HCT116 (cell line): Measurements from ENCODE around the gene CLEC16A. TPM values are rescaled to one million over a fixed set of nuclear protein-coding genes. Genes with fewer than 3 reads are reported as not detected.

Experiments used
- ATAC-seq: fragments of 200-7000 bp; cut with Tn5 transposase; 2 replicates; pipeline ENCODE4 v1.9.1; 2020; ENCODE audit warnings: mild to moderate bottlenecking, moderate library complexity
- BruUV-seq: library from RNA; stranded (reverse); fragments of 400-500 nt; replicated peaks from 2 replicates; lab custom pipeline; 2021; lab: Mats Ljungman, UMichigan
- CTCF ChIA-PET: fragments of 300-600 bp; sonication (Branson Sonifier 250); formaldehyde crosslinking; loops from one replicate; lab custom pipeline; 2021; ENCODE audit warnings: antibody characterized with exemption; lab: Charles Lee
- POLR2A ChIA-PET: fragments of 300-600, 350-600 bp; sonication (Branson Sonifier 250); formaldehyde crosslinking; loops from one replicate; lab custom pipeline; 2021; ENCODE audit warnings: antibody characterized with exemption; lab: Charles Lee
- RAD21 ChIA-PET, 2 experiments: fragments of 300-600 bp; sonication (Branson Sonifier 250); formaldehyde crosslinking; loops; one replicate each; lab custom pipeline; 2023; ENCODE audit warnings: low total read pairs in 2 of 2; ENCODE audit not compliant: uncharacterized antibody in 2 of 2, unreplicated experiment in 2 of 2, low non-redundant PET in 1 of 2; lab: Charles Lee
- DNase-seq: peaks from one replicate; pipeline ENCODE4 v3.0.0-alpha.2; 2010; ENCODE audit warnings: low read depth, low spot score
- H2AFZ ChIP-seq: fragments of 200-600 bp; shearing (Covaris generic), sonication (generic); 2 replicates; pipeline ENCODE4 v1.6.1; 2017; ENCODE audit warnings: low read depth, mixed run types, mixed read lengths, antibody characterized with exemption, low read length; ENCODE audit not compliant: poor library complexity, severe bottlenecking
- H3K27ac ChIP-seq: 2 replicates; pipeline ENCODE4 v1.5.1; 2012; ENCODE audit warnings: low read depth, low read length
- H3K27me3 ChIP-seq: fragments of 200-600 bp; sonication (generic); 2 replicates; pipeline ENCODE4 v1.6.1; 2016; ENCODE audit warnings: mixed run types, low read length, mixed read lengths; ENCODE audit not compliant: insufficient read depth
- H3K36me3 ChIP-seq, 2 experiments: fragments of 200-500 bp in 1 of 2; fragments of 200-600 bp in 1 of 2; sonication (Bioruptor generic) in 1 of 2; sonication (generic) in 1 of 2; 2 replicates each; pipeline versions ENCODE4 v1.5.1 to v1.6.1; 2014 to 2016; ENCODE audit warnings: low read length in 2 of 2, inconsistent platforms in 1 of 2, mixed read lengths in 1 of 2, mixed run types in 1 of 2; ENCODE audit not compliant: insufficient read depth in 2 of 2, control insufficient read depth in 1 of 2
- H3K4me1 ChIP-seq, 2 experiments: fragments of 200-600 bp in 1 of 2; sonication (generic) in 1 of 2; 2 replicates each; pipeline versions ENCODE4 v1.5.1 to v1.6.1; 2012 to 2017; ENCODE audit warnings: low read length in 2 of 2, inconsistent platforms in 1 of 2, mild to moderate bottlenecking in 1 of 2, mixed read lengths in 1 of 2, mixed run types in 1 of 2, moderate library complexity in 1 of 2; ENCODE audit not compliant: insufficient read depth in 2 of 2, control insufficient read depth in 1 of 2
- H3K4me2 ChIP-seq: fragments of 200-600 bp; sonication (generic); 2 replicates; pipeline ENCODE4 v1.6.1; 2017; ENCODE audit warnings: mixed run types, low read length, mixed read lengths
- H3K4me3 ChIP-seq, 2 experiments: fragments of 200-600 bp in 1 of 2; sonication (generic) in 1 of 2; replicated peaks in 1 of 2; 2 replicates each; pipeline ENCODE4 v1.5.1; 2011 to 2016; ENCODE audit warnings: low read length in 2 of 2, control low read depth in 1 of 2, low read depth in 1 of 2, mild to moderate bottlenecking in 1 of 2, mixed read lengths in 1 of 2, mixed run types in 1 of 2
- H3K79me2 ChIP-seq: fragments of 200-600 bp; sonication (generic); 2 replicates; pipeline ENCODE4 v1.6.1; 2017; ENCODE audit warnings: mild to moderate bottlenecking, mixed run types, low read length, moderate library complexity, mixed read lengths; ENCODE audit not compliant: insufficient read depth
- H3K9ac ChIP-seq: fragments of 200-600 bp; sonication (generic); 2 replicates; pipeline ENCODE4 v1.6.1; 2016; ENCODE audit warnings: low read length, mixed read lengths
- H3K9me2 ChIP-seq: fragments of 200-600 bp; sonication (generic), shearing (Covaris generic); 2 replicates; pipeline ENCODE4 v1.6.1; 2017; ENCODE audit warnings: mixed run types, mild to moderate bottlenecking, moderate library complexity; ENCODE audit not compliant: insufficient read depth
- H3K9me3 ChIP-seq, 2 experiments: fragments of 200-500 bp in 1 of 2; fragments of 200-600 bp in 1 of 2; sonication (Bioruptor generic) in 1 of 2; sonication (generic) in 1 of 2; 2 replicates each; pipeline ENCODE4 v1.6.1; 2014 to 2017; ENCODE audit warnings: low read length in 2 of 2, mixed read lengths in 2 of 2, inconsistent platforms in 1 of 2, low read depth in 1 of 2, mild to moderate bottlenecking in 1 of 2, mixed run types in 1 of 2, moderate library complexity in 1 of 2; ENCODE audit not compliant: control insufficient read depth in 1 of 2, insufficient read depth in 1 of 2
- H4K20me1 ChIP-seq: fragments of 200-600 bp; sonication (generic), shearing (Covaris generic); 2 replicates; pipeline ENCODE4 v1.6.1; 2017; ENCODE audit warnings: mixed run types, mild to moderate bottlenecking, moderate library complexity; ENCODE audit not compliant: insufficient read depth
- ATF3 ChIP-seq: IDR thresholded peaks from 2 replicates; pipeline ENCODE4 v1.6.1; 2012
- CBX3 ChIP-seq: IDR thresholded peaks from 2 replicates; pipeline ENCODE4 v1.6.1; 2012; ENCODE audit warnings: low read depth
- CEBPB ChIP-seq: IDR thresholded peaks from 2 replicates; pipeline ENCODE4 v1.6.1; 2012; ENCODE audit warnings: low read depth
- CTCF ChIP-seq, 3 experiments: fragments of 200-600 bp in 1 of 3; sonication (generic) in 1 of 3; IDR thresholded peaks in 2 of 3; conservative IDR thresholded peaks in 1 of 3; 2 replicates each; pipeline ENCODE4 v1.5.1; 2012 to 2017; ENCODE audit warnings: low read depth in 2 of 3, low read length in 2 of 3, antibody characterized with exemption in 1 of 3, borderline replicate concordance in 1 of 3, control low read depth in 1 of 3, mild to moderate bottlenecking in 1 of 3, mixed read lengths in 1 of 3, mixed run types in 1 of 3, moderate library complexity in 1 of 3; ENCODE audit not compliant: insufficient read depth in 1 of 3
- EGR1 ChIP-seq: IDR thresholded peaks from 2 replicates; pipeline ENCODE4 v1.6.1; 2012; ENCODE audit warnings: low read depth
- ELF1 ChIP-seq: IDR thresholded peaks from 2 replicates; pipeline ENCODE4 v1.6.1; 2012; ENCODE audit warnings: low read depth, borderline replicate concordance
- EZH2 ChIP-seq: fragments of 200-600 bp; sonication (generic); IDR thresholded peaks from 2 replicates; pipeline ENCODE4 v1.6.1; 2017; ENCODE audit warnings: antibody characterized with exemption, mixed run types
- EZH2phosphoT487 ChIP-seq: fragments of 200-600 bp; IDR thresholded peaks from 2 replicates; pipeline ENCODE4 v1.6.1; 2018; ENCODE audit warnings: antibody characterized with exemption, borderline replicate concordance
- FOSL1 ChIP-seq: IDR thresholded peaks from 2 replicates; pipeline ENCODE4 v1.6.1; 2012; ENCODE audit warnings: low read depth
- POLR2AphosphoS5 ChIP-seq: IDR thresholded peaks from 2 replicates; pipeline ENCODE4 v1.6.1; 2011; ENCODE audit warnings: mild to moderate bottlenecking, low read depth, low read length, moderate library complexity
- REST ChIP-seq: IDR thresholded peaks from 2 replicates; pipeline ENCODE4 v1.6.1; 2012; ENCODE audit warnings: low read depth
- SP1 ChIP-seq: IDR thresholded peaks from 2 replicates; pipeline ENCODE4 v1.6.1; 2012; ENCODE audit warnings: low read depth
- ZFX ChIP-seq: fragments of 450-650 bp; IDR thresholded peaks from 2 replicates; pipeline ENCODE4 v1.6.1; 2017
- intact Hi-C: fragments of 100-400 bp; cut with micrococcal nuclease; formaldehyde crosslinking; loops from 2 replicates; pipeline ENCODE4 v1.10.0; 2022
- total RNA-seq: library from RNA; stranded (reverse); gene quantifications from one replicate; pipeline ENCODE4 v1.2.1, GENCODE V29; 2021; ENCODE audit not compliant: unreplicated experiment

The CLEC16A gene
- total RNA-seq, 1 experiment from 2014 or later, result 18.0 TPM

- no peak overlapping the region for H2AFZ ChIP-seq
- no peaks in the 10 kb centered on the region for H3K27me3 ChIP-seq
- BruUV-seq, result no TSS peak
- no peak for ATAC-seq
- no peak overlapping the region for H3K4me2 ChIP-seq
- no peaks in the 10 kb centered on the region for H3K79me2 ChIP-seq
- H3K9me2 ChIP-seq, result no peaks in the 10 kb centered on the region
- no peak for TF ChIP-seq ATF3
- no peak for TF ChIP-seq EGR1
- no peak for TF ChIP-seq FOSL1
- no peak for TF ChIP-seq CBX3
- no peak for TF ChIP-seq SP1
- TF ChIP-seq EZH2, result no peak
- no peak for TF ChIP-seq REST
- TF ChIP-seq ZFX, result no peak
- TF ChIP-seq EZH2phosphoT487, result no peak
- TF ChIP-seq ELF1, result no peak
- TF ChIP-seq POLR2AphosphoS5, result no peak
- no peak for TF ChIP-seq CTCF (IDR thresholded peaks at IDR 0.05 in 2 of 3, conservative IDR thresholded peaks at IDR 0.05 in 1 of 3; ENCODE audit: borderline replicate concordance in 1 of 3, insufficient read depth in 1 of 3, low read depth in 2 of 3, low read length in 2 of 3)
- no peak for TF ChIP-seq CEBPB
- intact Hi-C loops, result no loop called here
- CTCF ChIA-PET, result no interaction called here
- no peaks in the 10 kb centered on the region for H3K4me1 ChIP-seq
- no peak overlapping the region for H3K4me3 ChIP-seq
- H3K36me3 ChIP-seq, result no peaks in the 10 kb centered on the region; a peak in 1 of 4 replicates
- no peak overlapping the region for H3K9ac ChIP-seq
- no peaks in the 10 kb centered on the region for H3K9me3 ChIP-seq
- no peak for DNase-seq
- no peak overlapping the region for H3K27ac ChIP-seq
- RAD21 ChIA-PET, result no interaction called here
- H4K20me1 ChIP-seq, result no peaks in the 10 kb centered on the region
- POLR2A ChIA-PET, result no interaction called here
Measured at GRCh38 chr16:11064851-11065250, 120.5 kb downstream of the CLEC16A start.
